ENCODE data around the gene F13A1. TPM values are rescaled to one million over a fixed set of nuclear protein-coding genes. Genes with fewer than 3 reads are reported as not detected.

F13A1 gene
- polyA plus RNA-seq, 1 of the 3 experiments (the other 2 are of a cell fraction), result not detected

DNA sequence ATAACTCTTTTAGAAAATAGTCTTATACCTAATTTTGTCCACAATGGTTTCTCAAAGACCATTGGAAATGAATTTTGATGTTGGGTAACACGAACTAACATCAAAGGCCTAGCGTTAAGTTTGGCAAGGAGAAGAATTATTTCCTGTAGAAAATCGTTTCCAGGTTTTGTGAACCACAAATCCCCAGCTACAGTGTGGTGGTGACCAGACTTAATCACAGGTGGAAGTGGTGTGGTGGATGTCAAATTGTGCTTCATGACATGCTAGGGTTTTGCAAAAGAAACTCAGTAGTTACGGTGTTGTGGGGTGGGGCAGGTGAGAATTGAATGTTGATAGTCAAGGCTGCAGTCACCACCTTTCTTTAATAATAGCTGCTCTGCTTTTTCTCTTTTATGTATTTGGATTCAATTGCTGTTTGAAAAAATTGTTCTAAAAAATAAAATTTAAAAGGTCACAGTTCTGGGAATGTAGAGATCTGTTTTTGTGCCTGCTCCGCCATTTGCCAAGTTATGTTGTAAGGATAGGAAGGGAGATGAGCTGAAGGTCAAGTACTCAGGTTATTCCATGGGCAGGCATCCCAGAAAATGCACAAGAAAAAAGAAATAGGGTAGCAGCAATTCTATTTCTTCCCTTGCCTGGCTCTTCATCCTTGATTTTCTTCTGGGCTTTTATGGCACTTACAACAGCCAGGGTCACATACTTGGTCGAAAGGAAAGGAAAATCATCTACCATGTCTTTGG lies 83.6 kb downstream of the F13A1 start:
- H3K27ac ChIP-seq (ENCODE audit: low read depth in 2 of 2, low read length in 1 of 2), result no peak overlapping the region
- H3K4me3 ChIP-seq (ENCODE audit: low read depth in 2 of 2, low read length in 1 of 2), result no peak overlapping the region
- no peaks in the 10 kb centered on the region for H3K9me2 ChIP-seq
- DNase-seq, result no peak
- H3K36me3 ChIP-seq (replicated peaks in 1 of 2; ENCODE audit: control insufficient read depth in 1 of 2, insufficient read depth in 2 of 2, low read length in 1 of 2), result no peaks in the 10 kb centered on the region
- CTCF ChIA-PET, result no interaction called here
- no peaks in the 10 kb centered on the region for H3K27me3 ChIP-seq (ENCODE audit: insufficient read depth)
- H2AFZ ChIP-seq (ENCODE audit: low read depth), result no peak overlapping the region
- H3K4me1 ChIP-seq (ENCODE audit: control insufficient read depth in 1 of 2, insufficient read depth in 2 of 2, low read depth in 1 of 2, low read length in 1 of 2), result no peaks in the 10 kb centered on the region
- no peak overlapping the region for H3K4me2 ChIP-seq
- H3K79me2 ChIP-seq (ENCODE audit: insufficient read depth), result no peaks in the 10 kb centered on the region
- H3F3A ChIP-seq (replicated peaks; ENCODE audit: insufficient read depth), result no peaks in the 10 kb centered on the region
- TF ChIP-seq, protein P1, sequence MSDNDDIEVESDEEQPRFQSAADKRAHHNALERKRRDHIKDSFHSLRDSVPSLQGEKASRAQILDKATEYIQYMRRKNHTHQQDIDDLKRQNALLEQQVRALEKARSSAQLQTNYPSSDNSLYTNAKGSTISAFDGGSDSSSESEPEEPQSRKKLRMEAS (IDR thresholded peaks at IDR 0.05; ENCODE audit: low read depth), result no peak
- TF ChIP-seq, protein P2, sequence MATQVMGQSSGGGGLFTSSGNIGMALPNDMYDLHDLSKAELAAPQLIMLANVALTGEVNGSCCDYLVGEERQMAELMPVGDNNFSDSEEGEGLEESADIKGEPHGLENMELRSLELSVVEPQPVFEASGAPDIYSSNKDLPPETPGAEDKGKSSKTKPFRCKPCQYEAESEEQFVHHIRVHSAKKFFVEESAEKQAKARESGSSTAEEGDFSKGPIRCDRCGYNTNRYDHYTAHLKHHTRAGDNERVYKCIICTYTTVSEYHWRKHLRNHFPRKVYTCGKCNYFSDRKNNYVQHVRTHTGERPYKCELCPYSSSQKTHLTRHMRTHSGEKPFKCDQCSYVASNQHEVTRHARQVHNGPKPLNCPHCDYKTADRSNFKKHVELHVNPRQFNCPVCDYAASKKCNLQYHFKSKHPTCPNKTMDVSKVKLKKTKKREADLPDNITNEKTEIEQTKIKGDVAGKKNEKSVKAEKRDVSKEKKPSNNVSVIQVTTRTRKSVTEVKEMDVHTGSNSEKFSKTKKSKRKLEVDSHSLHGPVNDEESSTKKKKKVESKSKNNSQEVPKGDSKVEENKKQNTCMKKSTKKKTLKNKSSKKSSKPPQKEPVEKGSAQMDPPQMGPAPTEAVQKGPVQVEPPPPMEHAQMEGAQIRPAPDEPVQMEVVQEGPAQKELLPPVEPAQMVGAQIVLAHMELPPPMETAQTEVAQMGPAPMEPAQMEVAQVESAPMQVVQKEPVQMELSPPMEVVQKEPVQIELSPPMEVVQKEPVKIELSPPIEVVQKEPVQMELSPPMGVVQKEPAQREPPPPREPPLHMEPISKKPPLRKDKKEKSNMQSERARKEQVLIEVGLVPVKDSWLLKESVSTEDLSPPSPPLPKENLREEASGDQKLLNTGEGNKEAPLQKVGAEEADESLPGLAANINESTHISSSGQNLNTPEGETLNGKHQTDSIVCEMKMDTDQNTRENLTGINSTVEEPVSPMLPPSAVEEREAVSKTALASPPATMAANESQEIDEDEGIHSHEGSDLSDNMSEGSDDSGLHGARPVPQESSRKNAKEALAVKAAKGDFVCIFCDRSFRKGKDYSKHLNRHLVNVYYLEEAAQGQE (IDR thresholded peaks at IDR 0.05; ENCODE audit: low read depth, low read length), result no peak
- no peak for TF ChIP-seq CHD2 (IDR thresholded peaks at IDR 0.05; ENCODE audit: low read length, partially characterized antibody)
- TF ChIP-seq RCOR1 (IDR thresholded peaks at IDR 0.05; ENCODE audit: low read length), result no peak
- TF ChIP-seq JUND (IDR thresholded peaks at IDR 0.05), result no peak
- TF ChIP-seq RXRA (IDR thresholded peaks at IDR 0.05; ENCODE audit: borderline replicate concordance, low read depth), result no peak
- no peak for TF ChIP-seq MXI1 (IDR thresholded peaks at IDR 0.05; ENCODE audit: low read depth, low read length)
- TF ChIP-seq POLR2AphosphoS5 (IDR thresholded peaks at IDR 0.05; ENCODE audit: low read depth, low read length), result no peak
- TF ChIP-seq FOXJ3 (CRISPR knock-in tag; IDR thresholded peaks at IDR 0.05), result no peak
- no peak for TF ChIP-seq YY1 (IDR thresholded peaks at IDR 0.05; ENCODE audit: low read depth)
- TF ChIP-seq, protein P3, sequence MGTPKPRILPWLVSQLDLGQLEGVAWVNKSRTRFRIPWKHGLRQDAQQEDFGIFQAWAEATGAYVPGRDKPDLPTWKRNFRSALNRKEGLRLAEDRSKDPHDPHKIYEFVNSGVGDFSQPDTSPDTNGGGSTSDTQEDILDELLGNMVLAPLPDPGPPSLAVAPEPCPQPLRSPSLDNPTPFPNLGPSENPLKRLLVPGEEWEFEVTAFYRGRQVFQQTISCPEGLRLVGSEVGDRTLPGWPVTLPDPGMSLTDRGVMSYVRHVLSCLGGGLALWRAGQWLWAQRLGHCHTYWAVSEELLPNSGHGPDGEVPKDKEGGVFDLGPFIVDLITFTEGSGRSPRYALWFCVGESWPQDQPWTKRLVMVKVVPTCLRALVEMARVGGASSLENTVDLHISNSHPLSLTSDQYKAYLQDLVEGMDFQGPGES (IDR thresholded peaks at IDR 0.05; ENCODE audit: low read depth, low read length), result no peak
- TF ChIP-seq NRF1 (IDR thresholded peaks at IDR 0.05; ENCODE audit: low read depth, low read length), result no peak
- TF ChIP-seq, protein P4, sequence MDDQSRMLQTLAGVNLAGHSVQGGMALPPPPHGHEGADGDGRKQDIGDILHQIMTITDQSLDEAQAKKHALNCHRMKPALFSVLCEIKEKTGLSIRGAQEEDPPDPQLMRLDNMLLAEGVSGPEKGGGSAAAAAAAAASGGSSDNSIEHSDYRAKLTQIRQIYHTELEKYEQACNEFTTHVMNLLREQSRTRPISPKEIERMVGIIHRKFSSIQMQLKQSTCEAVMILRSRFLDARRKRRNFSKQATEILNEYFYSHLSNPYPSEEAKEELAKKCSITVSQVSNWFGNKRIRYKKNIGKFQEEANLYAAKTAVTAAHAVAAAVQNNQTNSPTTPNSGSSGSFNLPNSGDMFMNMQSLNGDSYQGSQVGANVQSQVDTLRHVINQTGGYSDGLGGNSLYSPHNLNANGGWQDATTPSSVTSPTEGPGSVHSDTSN (IDR thresholded peaks at IDR 0.05), result no peak
- TF ChIP-seq RFX5 (IDR thresholded peaks at IDR 0.05; ENCODE audit: low read length), result no peak
- TF ChIP-seq, protein P5, sequence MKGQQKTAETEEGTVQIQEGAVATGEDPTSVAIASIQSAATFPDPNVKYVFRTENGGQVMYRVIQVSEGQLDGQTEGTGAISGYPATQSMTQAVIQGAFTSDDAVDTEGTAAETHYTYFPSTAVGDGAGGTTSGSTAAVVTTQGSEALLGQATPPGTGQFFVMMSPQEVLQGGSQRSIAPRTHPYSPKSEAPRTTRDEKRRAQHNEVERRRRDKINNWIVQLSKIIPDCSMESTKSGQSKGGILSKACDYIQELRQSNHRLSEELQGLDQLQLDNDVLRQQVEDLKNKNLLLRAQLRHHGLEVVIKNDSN (IDR thresholded peaks at IDR 0.05; ENCODE audit: borderline replicate concordance, low read depth), result no peak
- no peak for TF ChIP-seq FOXM1 (IDR thresholded peaks at IDR 0.05; ENCODE audit: low read depth)
- no peak for TF ChIP-seq RAD21 (IDR thresholded peaks at IDR 0.05; ENCODE audit: low read length)
- TF ChIP-seq TAF1 (IDR thresholded peaks at IDR 0.05; ENCODE audit: borderline replicate concordance, low read depth, low read length), result no peak
- TF ChIP-seq GATA2 (CRISPR knock-in tag; IDR thresholded peaks at IDR 0.05), result no peak
- no peak for TF ChIP-seq EZH2phosphoT487 (IDR thresholded peaks at IDR 0.05; ENCODE audit: borderline replicate concordance, low read depth)
- no peak overlapping the region for H3K9ac ChIP-seq
- POLR2A ChIA-PET, result no interaction called here
- WGBS (ENCODE audit: low lambda C conversion rate), result 7% methylated on average over 6 of the region's 6 CpGs
- H4K20me1 ChIP-seq (ENCODE audit: insufficient read depth), result no peaks in the 10 kb centered on the region
- H3K9me3 ChIP-seq, result no peaks in the 10 kb centered on the region

All from SK-N-SH (cell line).